Measurements from ENCODE around the gene TMED3. TPM values are rescaled to one million over a fixed set of nuclear protein-coding genes. Genes with fewer than 3 reads are reported as not detected.

Gene TMED3
- total and polyA plus RNA-seq, 9 of the 15 experiments (the other 6 are each of a cell fraction or from before 2014, with no cell fraction given), result 6.1 to 89.6 (median 51.4) TPM

GRCh38 chr15:79310985-79311900 lies at the start of gene TMED3 (continued):
- TF ChIP-seq, protein P1, sequence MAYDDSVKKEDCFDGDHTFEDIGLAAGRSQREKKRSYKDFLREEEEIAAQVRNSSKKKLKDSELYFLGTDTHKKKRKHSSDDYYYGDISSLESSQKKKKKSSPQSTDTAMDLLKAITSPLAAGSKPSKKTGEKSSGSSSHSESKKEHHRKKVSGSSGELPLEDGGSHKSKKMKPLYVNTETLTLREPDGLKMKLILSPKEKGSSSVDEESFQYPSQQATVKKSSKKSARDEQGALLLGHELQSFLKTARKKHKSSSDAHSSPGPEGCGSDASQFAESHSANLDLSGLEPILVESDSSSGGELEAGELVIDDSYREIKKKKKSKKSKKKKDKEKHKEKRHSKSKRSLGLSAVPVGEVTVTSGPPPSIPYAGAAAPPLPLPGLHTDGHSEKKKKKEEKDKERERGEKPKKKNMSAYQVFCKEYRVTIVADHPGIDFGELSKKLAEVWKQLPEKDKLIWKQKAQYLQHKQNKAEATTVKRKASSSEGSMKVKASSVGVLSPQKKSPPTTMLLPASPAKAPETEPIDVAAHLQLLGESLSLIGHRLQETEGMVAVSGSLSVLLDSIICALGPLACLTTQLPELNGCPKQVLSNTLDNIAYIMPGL (CRISPR knock-in tag; IDR thresholded peaks at IDR 0.05), result no peak
- no peak for TF ChIP-seq PCBP2 (IDR thresholded peaks at IDR 0.05; ENCODE audit: low read depth, low read length, poor library complexity, severe bottlenecking)
- no peak for TF ChIP-seq DIDO1 (tag; IDR thresholded peaks at IDR 0.05; ENCODE audit: low read depth)
- no peak for TF ChIP-seq ZNF584 (CRISPR knock-in tag; IDR thresholded peaks at IDR 0.05; ENCODE audit: low read depth)
- no peak for TF ChIP-seq ZNF561 (CRISPR knock-in tag; conservative IDR thresholded peaks at IDR 0.05)
- TF ChIP-seq POU5F1 (IDR thresholded peaks at IDR 0.05; ENCODE audit: borderline replicate concordance, low read depth, low read length, partially characterized antibody), result peak; percentile 43
- TF ChIP-seq MCM2 (IDR thresholded peaks at IDR 0.05; ENCODE audit: low read depth), result no peak
- TF ChIP-seq, protein P2, sequence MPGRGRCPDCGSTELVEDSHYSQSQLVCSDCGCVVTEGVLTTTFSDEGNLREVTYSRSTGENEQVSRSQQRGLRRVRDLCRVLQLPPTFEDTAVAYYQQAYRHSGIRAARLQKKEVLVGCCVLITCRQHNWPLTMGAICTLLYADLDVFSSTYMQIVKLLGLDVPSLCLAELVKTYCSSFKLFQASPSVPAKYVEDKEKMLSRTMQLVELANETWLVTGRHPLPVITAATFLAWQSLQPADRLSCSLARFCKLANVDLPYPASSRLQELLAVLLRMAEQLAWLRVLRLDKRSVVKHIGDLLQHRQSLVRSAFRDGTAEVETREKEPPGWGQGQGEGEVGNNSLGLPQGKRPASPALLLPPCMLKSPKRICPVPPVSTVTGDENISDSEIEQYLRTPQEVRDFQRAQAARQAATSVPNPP (IDR thresholded peaks at IDR 0.05; ENCODE audit: borderline replicate concordance, insufficient read depth, insufficient read length), result no peak
- no peak for TF ChIP-seq CBFA2T2 (conservative IDR thresholded peaks at IDR 0.05)
- no peak for TF ChIP-seq KLF10 (CRISPR knock-in tag; IDR thresholded peaks at IDR 0.05)
- TF ChIP-seq ZKSCAN1 (IDR thresholded peaks at IDR 0.05; ENCODE audit: low read depth, low read length), result no peak
- TF ChIP-seq PHB2 (IDR thresholded peaks at IDR 0.05; ENCODE audit: low read depth), result no peak
- no peak for TF ChIP-seq HMGN3 (IDR thresholded peaks at IDR 0.05; ENCODE audit: borderline replicate concordance, extremely low read depth, insufficient read length, low read depth, low read length)
- TF ChIP-seq MYBL2 (IDR thresholded peaks at IDR 0.05; ENCODE audit: low read depth), result no peak
- TF ChIP-seq MYBL2 (CRISPR knock-in tag; IDR thresholded peaks at IDR 0.05; ENCODE audit: borderline replicate concordance), result no peak
- TF ChIP-seq, protein P3, sequence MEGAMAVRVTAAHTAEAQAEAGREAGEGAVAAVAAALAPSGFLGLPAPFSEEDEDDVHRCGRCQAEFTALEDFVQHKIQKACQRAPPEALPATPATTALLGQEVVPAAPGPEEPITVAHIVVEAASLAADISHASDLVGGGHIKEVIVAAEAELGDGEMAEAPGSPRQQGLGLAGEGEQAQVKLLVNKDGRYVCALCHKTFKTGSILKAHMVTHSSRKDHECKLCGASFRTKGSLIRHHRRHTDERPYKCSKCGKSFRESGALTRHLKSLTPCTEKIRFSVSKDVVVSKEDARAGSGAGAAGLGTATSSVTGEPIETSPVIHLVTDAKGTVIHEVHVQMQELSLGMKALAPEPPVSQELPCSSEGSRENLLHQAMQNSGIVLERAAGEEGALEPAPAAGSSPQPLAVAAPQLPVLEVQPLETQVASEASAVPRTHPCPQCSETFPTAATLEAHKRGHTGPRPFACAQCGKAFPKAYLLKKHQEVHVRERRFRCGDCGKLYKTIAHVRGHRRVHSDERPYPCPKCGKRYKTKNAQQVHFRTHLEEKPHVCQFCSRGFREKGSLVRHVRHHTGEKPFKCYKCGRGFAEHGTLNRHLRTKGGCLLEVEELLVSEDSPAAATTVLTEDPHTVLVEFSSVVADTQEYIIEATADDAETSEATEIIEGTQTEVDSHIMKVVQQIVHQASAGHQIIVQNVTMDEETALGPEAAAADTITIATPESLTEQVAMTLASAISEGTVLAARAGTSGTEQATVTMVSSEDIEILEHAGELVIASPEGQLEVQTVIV (CRISPR knock-in tag; IDR thresholded peaks at IDR 0.05; ENCODE audit: borderline replicate concordance), result no peak
- TF ChIP-seq SETDB1 (IDR thresholded peaks at IDR 0.05; ENCODE audit: low read length), result no peak
- TF ChIP-seq ZC3H11A (IDR thresholded peaks at IDR 0.05; ENCODE audit: low read depth, low read length), result no peak
- TF ChIP-seq, protein P4, sequence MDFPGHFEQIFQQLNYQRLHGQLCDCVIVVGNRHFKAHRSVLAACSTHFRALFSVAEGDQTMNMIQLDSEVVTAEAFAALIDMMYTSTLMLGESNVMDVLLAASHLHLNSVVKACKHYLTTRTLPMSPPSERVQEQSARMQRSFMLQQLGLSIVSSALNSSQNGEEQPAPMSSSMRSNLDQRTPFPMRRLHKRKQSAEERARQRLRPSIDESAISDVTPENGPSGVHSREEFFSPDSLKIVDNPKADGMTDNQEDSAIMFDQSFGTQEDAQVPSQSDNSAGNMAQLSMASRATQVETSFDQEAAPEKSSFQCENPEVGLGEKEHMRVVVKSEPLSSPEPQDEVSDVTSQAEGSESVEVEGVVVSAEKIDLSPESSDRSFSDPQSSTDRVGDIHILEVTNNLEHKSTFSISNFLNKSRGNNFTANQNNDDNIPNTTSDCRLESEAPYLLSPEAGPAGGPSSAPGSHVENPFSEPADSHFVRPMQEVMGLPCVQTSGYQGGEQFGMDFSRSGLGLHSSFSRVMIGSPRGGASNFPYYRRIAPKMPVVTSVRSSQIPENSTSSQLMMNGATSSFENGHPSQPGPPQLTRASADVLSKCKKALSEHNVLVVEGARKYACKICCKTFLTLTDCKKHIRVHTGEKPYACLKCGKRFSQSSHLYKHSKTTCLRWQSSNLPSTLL (IDR thresholded peaks at IDR 0.05), result no peak
- no peak for TF ChIP-seq ZNF24 (IDR thresholded peaks at IDR 0.05)
- TF ChIP-seq ASH1L (IDR thresholded peaks at IDR 0.05; ENCODE audit: borderline replicate concordance, low read depth, partially characterized antibody), result no peak
